ENCODE data around the gene SALL1. TPM values are rescaled to one million over a fixed set of nuclear protein-coding genes. Genes with fewer than 3 reads are reported as not detected.

The SALL1 gene
- 0.73 and 0.78 TPM in 2 replicates for total RNA-seq
- long read RNA-seq: 0 reads

GRCh38 chr16:51150888-51151320 is at the start of gene SALL1:
Gene SALL1 (minus strand): TSS chr16:51151270. CDS start chr16:51151241, 29 bp downstream.
- Mint-ChIP-seq H3K27ac (ENCODE audit: unreplicated experiment) (peak within 1 kb of the TSS; percentile 38), H3K4me3 (ENCODE audit: unreplicated experiment) (peak within 1 kb of the TSS; percentile 76), H3K4me1 (ENCODE audit: unreplicated experiment) (peaks cover 30% of the 10 kb centered on the region), H3K36me3 (ENCODE audit: unreplicated experiment) (no peaks in the 10 kb centered on the region), H3K27me3 (ENCODE audit: unreplicated experiment) (peaks cover 74% of the 10 kb centered on the region), H3K9me3 (ENCODE audit: unreplicated experiment) (no peaks in the 10 kb centered on the region)
- TF ChIP-seq CTCF (IDR thresholded peaks at IDR 0.05): no peak
- DNase-seq (ENCODE audit: extremely low spot score, unreplicated experiment): no peak

- DNase-seq (ENCODE audit: extremely low spot score, unreplicated experiment): no peak
- no peaks in the 10 kb centered on the region for H3K27me3 Mint-ChIP-seq (ENCODE audit: unreplicated experiment)
- peaks cover 14% of the 10 kb centered on the region for H3K9me3 Mint-ChIP-seq (ENCODE audit: unreplicated experiment)
- no peak for TF ChIP-seq CTCF (IDR thresholded peaks at IDR 0.05)
- no peak overlapping the region for H3K4me3 Mint-ChIP-seq (ENCODE audit: unreplicated experiment)
- no peaks in the 10 kb centered on the region for H3K4me1 Mint-ChIP-seq (ENCODE audit: unreplicated experiment)
- H3K27ac Mint-ChIP-seq (ENCODE audit: unreplicated experiment): no peak overlapping the region
- no peaks in the 10 kb centered on the region for H3K36me3 Mint-ChIP-seq (ENCODE audit: unreplicated experiment)
Observed at GRCh38 chr16:51200793-51201192, 49.7 kb upstream of the SALL1 start.

- Mint-ChIP-seq H3K4me1 (ENCODE audit: unreplicated experiment) (no peaks in the 10 kb centered on the region), H3K27ac (ENCODE audit: unreplicated experiment) (no peak overlapping the region), H3K36me3 (ENCODE audit: unreplicated experiment) (no peaks in the 10 kb centered on the region), H3K27me3 (ENCODE audit: unreplicated experiment) (no peaks in the 10 kb centered on the region), H3K9me3 (ENCODE audit: unreplicated experiment) (peaks cover 6% of the 10 kb centered on the region), H3K4me3 (ENCODE audit: unreplicated experiment) (no peak overlapping the region)
- no peak for DNase-seq (ENCODE audit: extremely low spot score, unreplicated experiment)
- no peak for TF ChIP-seq CTCF (IDR thresholded peaks at IDR 0.05)
Observed at GRCh38 chr16:51197953-51198748, 47.1 kb upstream of the SALL1 start.

- Mint-ChIP-seq H3K4me1 (ENCODE audit: unreplicated experiment) (no peaks in the 10 kb centered on the region), H3K9me3 (ENCODE audit: unreplicated experiment) (no peaks in the 10 kb centered on the region), H3K4me3 (ENCODE audit: unreplicated experiment) (no peak overlapping the region), H3K27me3 (ENCODE audit: unreplicated experiment) (peaks cover 3% of the 10 kb centered on the region), H3K36me3 (ENCODE audit: unreplicated experiment) (no peaks in the 10 kb centered on the region), H3K27ac (ENCODE audit: unreplicated experiment) (no peak overlapping the region)
- no peak for DNase-seq (ENCODE audit: extremely low spot score, unreplicated experiment)
- TF ChIP-seq CTCF (IDR thresholded peaks at IDR 0.05): no peak
Observed at GRCh38 chr16:51193879-51194278, 42.8 kb upstream of the SALL1 start.

GRCh38 chr16:51184702-51185433 is 33.8 kb upstream of the SALL1 start:
- H3K4me1 Mint-ChIP-seq (ENCODE audit: unreplicated experiment): no peaks in the 10 kb centered on the region
- H3K4me3 Mint-ChIP-seq (ENCODE audit: unreplicated experiment): no peak overlapping the region
- no peak for DNase-seq (ENCODE audit: extremely low spot score, unreplicated experiment)
- no peaks in the 10 kb centered on the region for H3K36me3 Mint-ChIP-seq (ENCODE audit: unreplicated experiment)
- no peaks in the 10 kb centered on the region for H3K9me3 Mint-ChIP-seq (ENCODE audit: unreplicated experiment)
- no peak overlapping the region for H3K27ac Mint-ChIP-seq (ENCODE audit: unreplicated experiment)
- no peaks in the 10 kb centered on the region for H3K27me3 Mint-ChIP-seq (ENCODE audit: unreplicated experiment)
- no peak for TF ChIP-seq CTCF (IDR thresholded peaks at IDR 0.05)

All from osteocyte (in vitro differentiated cells).